ENCODE results near the gene EID2. TPM values are rescaled to one million over a fixed set of nuclear protein-coding genes. Genes with fewer than 3 reads are reported as not detected.

The EID2 gene
- total and polyA plus RNA-seq, 2 donors (not counting 1 experiment from before 2014, with no cell fraction given), result 9.1 to 10.0 TPM

GRCh38 chr19:39582891-39583625, 43.1 kb upstream of the EID2 start:
- no peaks in the 10 kb centered on the region for H3K36me3 ChIP-seq (ENCODE audit: control insufficient read depth, insufficient read depth, low read length)
- no peak overlapping the region for H3K27ac ChIP-seq (ENCODE audit: insufficient read depth, low read length)
- no peaks in the 10 kb centered on the region for H3K4me1 ChIP-seq (ENCODE audit: control insufficient read depth, extremely low read depth, insufficient read depth, low read length)
- H3K9me3 ChIP-seq (ENCODE audit: control insufficient read depth, insufficient read depth, low read depth, low read length), result no peaks in the 10 kb centered on the region
- no peak overlapping the region for H2AFZ ChIP-seq (ENCODE audit: low read length)
- no peaks in the 10 kb centered on the region for H3K79me2 ChIP-seq (ENCODE audit: control insufficient read depth, insufficient read depth, low read length)
- H3K4me3 ChIP-seq (replicated peaks in 1 of 4; ENCODE audit: control extremely low read depth in 1 of 4, insufficient read depth in 1 of 4, low read depth in 3 of 4, low read length in 4 of 4), result no peak overlapping the region
- no peaks in the 10 kb centered on the region for H3K27me3 ChIP-seq (ENCODE audit: control insufficient read depth, insufficient read depth, low read length)
- no peak overlapping the region for H3K9ac ChIP-seq (ENCODE audit: insufficient read depth, low read length)
- H4K20me1 ChIP-seq (ENCODE audit: control insufficient read depth, extremely low read depth, insufficient read depth, low read length), result no peaks in the 10 kb centered on the region
- H3K4me2 ChIP-seq (ENCODE audit: extremely low read depth, insufficient read depth, low read length), result no peak overlapping the region
- no peak for DNase-seq (ENCODE audit: low read depth in 2 of 2)
- TF ChIP-seq CTCF (conservative IDR thresholded peaks at IDR 0.05 in 1 of 2, IDR thresholded peaks at IDR 0.05 in 1 of 2; ENCODE audit: low read depth in 1 of 2, low read length in 2 of 2) (no peak), EZH2 (IDR thresholded peaks at IDR 0.05; ENCODE audit: low read length, missing control alignments) (no peak)

DNA sequence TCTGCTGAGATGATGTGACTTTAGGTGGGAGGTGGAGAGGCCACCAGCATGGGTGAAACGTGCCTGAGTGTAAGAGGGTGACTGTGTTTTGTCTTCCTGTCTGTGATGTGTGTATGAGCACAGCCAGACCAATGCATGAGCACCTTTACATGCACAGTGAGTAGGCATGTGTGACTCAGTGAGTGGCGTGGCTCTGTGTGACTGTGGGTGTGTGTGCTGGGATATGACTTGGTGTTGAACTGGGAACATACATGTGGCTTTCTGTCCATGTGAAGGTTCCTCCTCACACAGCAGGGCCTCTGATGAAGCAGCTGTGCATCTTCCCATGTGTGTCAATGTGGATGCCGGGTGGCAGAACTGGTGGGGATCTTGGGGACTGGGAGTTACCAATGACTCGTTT, 42.5 kb upstream of the EID2 start:
- no peak overlapping the region for H2AFZ ChIP-seq (ENCODE audit: low read length)
- TF ChIP-seq EZH2 (IDR thresholded peaks at IDR 0.05; ENCODE audit: low read length, missing control alignments) (no peak), CTCF (conservative IDR thresholded peaks at IDR 0.05 in 1 of 2, IDR thresholded peaks at IDR 0.05 in 1 of 2; ENCODE audit: low read depth in 1 of 2, low read length in 2 of 2) (no peak)

GRCh38 chr19:39568604-39569003, 28.6 kb upstream of the EID2 start:
- H3K9me3 ChIP-seq (ENCODE audit: control insufficient read depth, insufficient read depth, low read depth, low read length), result no peaks in the 10 kb centered on the region
- DNase-seq (ENCODE audit: low read depth in 2 of 2), result peak in 1 of 2 donors; percentile 23
- TF ChIP-seq EZH2 (IDR thresholded peaks at IDR 0.05; ENCODE audit: low read length, missing control alignments) (no peak), CTCF (conservative IDR thresholded peaks at IDR 0.05 in 1 of 2, IDR thresholded peaks at IDR 0.05 in 1 of 2; ENCODE audit: low read depth in 1 of 2, low read length in 2 of 2) (no peak)
- H3K4me2 ChIP-seq (ENCODE audit: extremely low read depth, insufficient read depth, low read length), result no peak overlapping the region
- H3K9ac ChIP-seq (ENCODE audit: insufficient read depth, low read length), result no peak overlapping the region
- H3K36me3 ChIP-seq (ENCODE audit: control insufficient read depth, insufficient read depth, low read length), result no peaks in the 10 kb centered on the region
- no peaks in the 10 kb centered on the region for H3K4me1 ChIP-seq (ENCODE audit: control insufficient read depth, extremely low read depth, insufficient read depth, low read length)
- no peak overlapping the region for H3K4me3 ChIP-seq (replicated peaks in 1 of 4; ENCODE audit: control extremely low read depth in 1 of 4, insufficient read depth in 1 of 4, low read depth in 3 of 4, low read length in 4 of 4)
- H3K27me3 ChIP-seq (ENCODE audit: control insufficient read depth, insufficient read depth, low read length), result no peaks in the 10 kb centered on the region
- no peaks in the 10 kb centered on the region for H3K79me2 ChIP-seq (ENCODE audit: control insufficient read depth, insufficient read depth, low read length)
- no peaks in the 10 kb centered on the region for H4K20me1 ChIP-seq (ENCODE audit: control insufficient read depth, extremely low read depth, insufficient read depth, low read length)
- no peak overlapping the region for H3K27ac ChIP-seq (ENCODE audit: insufficient read depth, low read length)
- no peak overlapping the region for H2AFZ ChIP-seq (ENCODE audit: low read length)

More for the DNA sequence above, 42.5 kb upstream of the EID2 start:
- Histone ChIP-seq H3K27ac (ENCODE audit: insufficient read depth, low read length) (no peak overlapping the region), H3K79me2 (ENCODE audit: control insufficient read depth, insufficient read depth, low read length) (no peaks in the 10 kb centered on the region), H3K4me2 (ENCODE audit: extremely low read depth, insufficient read depth, low read length) (no peak overlapping the region), H3K4me1 (ENCODE audit: control insufficient read depth, extremely low read depth, insufficient read depth, low read length) (no peaks in the 10 kb centered on the region), H4K20me1 (ENCODE audit: control insufficient read depth, extremely low read depth, insufficient read depth, low read length) (no peaks in the 10 kb centered on the region), H3K9ac (ENCODE audit: insufficient read depth, low read length) (no peak overlapping the region), H3K27me3 (ENCODE audit: control insufficient read depth, insufficient read depth, low read length) (no peaks in the 10 kb centered on the region), H3K9me3 (ENCODE audit: control insufficient read depth, insufficient read depth, low read depth, low read length) (no peaks in the 10 kb centered on the region), H3K4me3 (replicated peaks in 1 of 4; ENCODE audit: control extremely low read depth in 1 of 4, insufficient read depth in 1 of 4, low read depth in 3 of 4, low read length in 4 of 4) (no peak overlapping the region), H3K36me3 (ENCODE audit: control insufficient read depth, insufficient read depth, low read length) (no peaks in the 10 kb centered on the region)
- no peak for DNase-seq (ENCODE audit: low read depth in 2 of 2)
